ENCODE data around the gene RNF40. TPM values are rescaled to one million over a fixed set of nuclear protein-coding genes. Genes with fewer than 3 reads are reported as not detected.
"Not testable (repeated sequence)": the region's sequence is repeated elsewhere in the genome, so short reads cannot be mapped to it uniquely, and the experiment has no call there.

RNF40 gene
- total RNA-seq, 2 donors from 2014 or later, result 109 to 112 TPM

- Histone ChIP-seq H3K27ac (peak overlapping the region; percentile 85 to 92), H3K36me3 (no peaks in the 10 kb centered on the region), H3K4me3 (peak overlapping the region; percentile 77), H3K27me3 (replicated peaks; ENCODE audit: insufficient read depth) (no peaks in the 10 kb centered on the region), H3K9me3 (no peaks in the 10 kb centered on the region), H3K4me1 (ENCODE audit: control insufficient read depth in 1 of 2, low read depth in 2 of 2) (peaks cover 4 to 18% of the 10 kb centered on the region in 2 donors)
- no peak for TF ChIP-seq CTCF (IDR thresholded peaks at IDR 0.05)
- ATAC-seq (ENCODE audit: insufficient number of reproducible peaks, low FRiP score, low read depth), result peak; percentile 66
- DNase-seq (ENCODE audit: low spot score), result peak; percentile 46
Observed at GRCh38 chr16:30805370-30806169, 43.4 kb downstream of the RNF40 start.

GRCh38 chr16:30808146-30808545 is 46.0 kb downstream of the RNF40 start:
- DNase-seq (ENCODE audit: low spot score) (no peak), ATAC-seq (ENCODE audit: insufficient number of reproducible peaks, low FRiP score, low read depth) (no peak)
- no peak overlapping the region for H3K4me3 ChIP-seq
- H3K36me3 ChIP-seq, result no peaks in the 10 kb centered on the region
- no peak for TF ChIP-seq CTCF (IDR thresholded peaks at IDR 0.05)
- H3K27ac ChIP-seq, result no peak overlapping the region
- peaks cover 4 to 18% of the 10 kb centered on the region in 2 donors for H3K4me1 ChIP-seq (ENCODE audit: control insufficient read depth in 1 of 2, low read depth in 2 of 2)
- H3K27me3 ChIP-seq (replicated peaks; ENCODE audit: insufficient read depth), result no peaks in the 10 kb centered on the region
- no peaks in the 10 kb centered on the region for H3K9me3 ChIP-seq

- not testable (repeated sequence) for H3K4me3 ChIP-seq; ATAC-seq (ENCODE audit: insufficient number of reproducible peaks, low FRiP score, low read depth); H3K36me3 ChIP-seq
Observed at GRCh38 chr16:30808890-30809426, 46.8 kb downstream of the RNF40 start.

GRCh38 chr16:30809675-30810074 is 47.6 kb downstream of the RNF40 start:
- not testable (repeated sequence) for H3K27ac ChIP-seq; H3K27me3 ChIP-seq (replicated peaks; ENCODE audit: insufficient read depth); ATAC-seq (ENCODE audit: insufficient number of reproducible peaks, low FRiP score, low read depth)

More at GRCh38 chr16:30808890-30809426, 46.8 kb downstream of the RNF40 start:
- not testable (repeated sequence) for H3K27ac ChIP-seq; H3K27me3 ChIP-seq (replicated peaks; ENCODE audit: insufficient read depth); DNase-seq (ENCODE audit: low spot score); H3K9me3 ChIP-seq
- H3K4me1 ChIP-seq (ENCODE audit: control insufficient read depth in 1 of 2, low read depth in 2 of 2), result peaks cover 4 to 23% of the 10 kb centered on the region in 2 donors

GRCh38 chr16:30813821-30814189 is 51.7 kb downstream of the RNF40 start:
- Histone ChIP-seq H3K27ac (peak overlapping the region; percentile 50 to 70), H3K4me1 (ENCODE audit: control insufficient read depth in 1 of 2, low read depth in 2 of 2) (peaks cover 0 to 6% of the 10 kb centered on the region in 2 donors), H3K4me3 (peak overlapping the region; percentile 71), H3K27me3 (replicated peaks; ENCODE audit: insufficient read depth) (no peaks in the 10 kb centered on the region), H3K9me3 (no peaks in the 10 kb centered on the region), H3K36me3 (no peaks in the 10 kb centered on the region)
- TF ChIP-seq CTCF (IDR thresholded peaks at IDR 0.05), result no peak
- ATAC-seq (ENCODE audit: insufficient number of reproducible peaks, low FRiP score, low read depth) (no peak), DNase-seq (ENCODE audit: low spot score) (no peak)

More at GRCh38 chr16:30809675-30810074, 47.6 kb downstream of the RNF40 start:
- H3K36me3 ChIP-seq; DNase-seq (ENCODE audit: low spot score); H3K4me3 ChIP-seq; H3K9me3 ChIP-seq: not testable (repeated sequence)
- peaks cover 4 to 24% of the 10 kb centered on the region in 2 donors for H3K4me1 ChIP-seq (ENCODE audit: control insufficient read depth in 1 of 2, low read depth in 2 of 2)

GRCh38 chr16:30816769-30817168 is 54.6 kb downstream of the RNF40 start:
- DNase-seq (ENCODE audit: low spot score) (no peak), ATAC-seq (ENCODE audit: insufficient number of reproducible peaks, low FRiP score, low read depth) (no peak)
- no peak for TF ChIP-seq CTCF (IDR thresholded peaks at IDR 0.05)
- H3K4me1 ChIP-seq (ENCODE audit: control insufficient read depth in 1 of 2, low read depth in 2 of 2), result peaks cover 0 to 6% of the 10 kb centered on the region in 2 donors
- H3K9me3 ChIP-seq, result no peaks in the 10 kb centered on the region
- H3K4me3 ChIP-seq, result no peak overlapping the region
- no peaks in the 10 kb centered on the region for H3K27me3 ChIP-seq (replicated peaks; ENCODE audit: insufficient read depth)
- H3K36me3 ChIP-seq, result no peaks in the 10 kb centered on the region
- no peak overlapping the region for H3K27ac ChIP-seq

Measured in thoracic aorta (tissue), 2 donors.